NOMO-1 (cell line): Measurements from ENCODE around the gene PPIP5K2.

Experiments used
- DNase-seq, 2 experiments: peaks; one replicate each; lab custom pipeline; 2025; ENCODE audit not compliant: unreplicated experiment in 2 of 2; lab: John Stamatoyannopoulos, UW

The PPIP5K2 gene

DNA sequence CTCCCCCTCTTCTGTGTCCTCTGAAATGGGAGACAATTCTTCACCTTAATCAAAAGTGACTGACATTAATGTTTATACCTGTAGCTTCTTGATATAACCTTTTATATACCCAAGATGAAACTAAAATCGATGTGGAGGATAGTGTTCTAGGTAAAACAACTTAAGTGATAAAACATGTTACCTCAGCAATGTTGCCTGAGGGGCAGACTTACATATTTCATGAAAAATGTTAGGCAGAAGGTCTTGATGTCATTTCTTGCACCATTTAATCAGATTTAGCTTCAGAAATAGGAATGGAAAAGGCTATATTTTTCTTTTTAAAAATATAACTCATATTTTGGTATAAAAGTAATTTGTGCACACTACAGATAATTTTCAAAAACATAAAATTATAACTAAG lies 115.8 kb downstream of the PPIP5K2 start:
- no peak for DNase-seq

DNA sequence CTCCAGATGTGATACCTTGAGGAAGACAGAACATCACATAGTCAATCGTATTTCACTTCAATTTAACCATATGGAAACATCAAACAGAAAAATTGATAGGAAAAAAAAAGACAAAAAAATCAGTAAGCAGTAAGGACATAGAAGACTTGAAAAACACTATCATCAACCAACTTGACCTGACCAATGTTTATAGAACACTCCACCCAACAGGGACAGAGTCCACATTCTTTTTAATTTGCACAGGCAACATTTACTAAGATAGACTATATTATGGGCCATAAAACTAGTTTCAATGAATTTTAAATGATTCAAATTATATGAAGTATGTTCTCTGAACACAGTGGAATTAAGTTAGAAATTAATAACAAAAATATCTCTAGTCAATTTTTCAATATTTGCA lies 117.7 kb downstream of the PPIP5K2 start:
- DNase-seq, result no peak

DNA sequence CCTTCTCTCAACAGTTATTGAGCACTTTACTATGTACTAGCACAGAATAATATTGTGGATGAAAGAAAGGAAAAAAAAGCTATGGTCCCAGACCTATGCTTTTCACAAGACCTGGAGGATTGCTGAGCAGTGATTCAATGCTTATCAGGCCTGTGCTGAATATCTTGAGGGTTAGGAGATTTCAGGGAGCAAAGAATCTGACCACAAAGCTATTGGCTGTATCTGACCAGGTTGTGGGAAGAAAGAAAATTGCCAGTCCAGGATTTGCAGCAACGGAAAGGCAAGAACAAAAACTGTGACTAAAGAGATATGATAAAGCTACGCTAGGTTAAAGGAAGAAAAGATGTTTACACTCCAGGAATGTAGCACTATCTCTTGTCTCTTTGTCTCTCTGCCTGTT lies 123.6 kb downstream of the PPIP5K2 start:
- no peak for DNase-seq

DNA sequence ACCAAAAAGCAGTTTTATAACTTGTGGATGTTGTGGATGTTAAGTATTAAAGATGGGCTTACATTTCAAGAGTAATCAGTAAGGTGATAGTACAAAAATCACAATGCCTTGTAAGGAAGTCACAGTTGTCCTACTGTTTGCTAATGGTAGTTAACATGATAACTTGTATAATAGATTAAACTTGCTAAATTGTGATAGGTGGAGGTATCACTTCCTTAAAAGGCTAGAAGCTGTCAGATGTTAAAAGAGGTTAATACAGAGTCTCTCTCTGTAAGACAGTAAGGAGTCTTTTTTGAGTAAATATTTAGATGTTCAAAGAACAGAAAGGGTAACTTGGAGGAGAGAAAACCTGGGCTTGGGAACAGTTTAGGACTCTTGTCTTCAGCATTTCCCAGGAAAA lies 124.3 kb downstream of the PPIP5K2 start:
- DNase-seq, result no peak

DNA sequence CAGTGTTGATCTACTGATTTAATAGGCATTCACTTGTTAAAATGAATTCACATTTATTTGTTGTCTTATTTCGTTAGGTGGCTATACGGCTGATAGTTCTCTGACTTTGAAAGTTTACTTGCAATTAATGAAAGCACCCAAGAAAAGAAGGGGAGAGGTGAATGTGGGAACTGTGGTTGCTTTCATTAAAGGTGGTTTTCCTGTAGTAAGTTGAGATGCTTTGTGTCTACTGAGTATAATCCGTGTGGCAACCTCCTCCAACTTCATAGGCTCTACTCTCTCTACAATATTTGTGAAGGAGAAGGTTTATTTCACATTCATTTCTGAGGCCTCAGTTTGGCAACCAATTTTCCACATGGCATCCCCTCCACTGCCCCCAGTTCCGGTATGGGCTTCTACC lies 125.7 kb downstream of the PPIP5K2 start:
- no peak for DNase-seq

DNA sequence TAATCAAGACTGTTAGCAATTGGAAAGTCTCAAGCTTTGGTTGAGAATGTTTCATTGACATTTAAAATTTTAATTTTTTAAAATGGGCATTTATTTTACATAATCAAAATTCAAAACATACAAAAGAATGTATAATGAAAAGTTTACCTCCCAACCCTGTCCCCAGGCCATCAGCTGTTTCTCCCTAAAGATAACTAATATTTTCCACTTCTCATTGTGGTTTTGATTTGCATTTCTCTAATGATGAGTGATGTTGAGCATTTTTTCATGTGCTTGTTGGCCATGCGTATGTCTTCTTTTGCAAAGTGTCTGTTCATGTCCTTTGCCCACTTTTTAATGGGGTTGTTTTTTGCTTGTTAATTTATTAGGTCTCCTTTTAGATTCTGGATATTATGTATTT lies 127.0 kb downstream of the PPIP5K2 start:
- DNase-seq, result no peak

DNA sequence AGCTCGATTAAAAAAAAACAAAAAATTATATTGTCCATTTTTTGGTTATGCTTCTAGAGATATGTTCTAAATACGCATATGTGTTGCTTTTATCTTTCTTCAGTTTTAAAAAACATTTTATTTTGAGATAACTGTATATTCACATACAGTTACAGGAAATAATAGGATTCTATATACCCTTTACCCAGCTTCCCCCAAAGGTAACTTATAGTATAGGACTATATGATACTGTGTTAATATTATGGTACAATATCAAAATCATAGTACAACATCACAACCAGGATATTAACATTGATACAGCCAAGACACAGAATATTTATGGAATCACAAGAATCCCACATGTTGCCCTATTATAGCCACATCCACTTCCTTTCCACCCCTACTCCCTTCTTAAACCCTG lies 129.0 kb downstream of the PPIP5K2 start:
- no peak for DNase-seq

DNA sequence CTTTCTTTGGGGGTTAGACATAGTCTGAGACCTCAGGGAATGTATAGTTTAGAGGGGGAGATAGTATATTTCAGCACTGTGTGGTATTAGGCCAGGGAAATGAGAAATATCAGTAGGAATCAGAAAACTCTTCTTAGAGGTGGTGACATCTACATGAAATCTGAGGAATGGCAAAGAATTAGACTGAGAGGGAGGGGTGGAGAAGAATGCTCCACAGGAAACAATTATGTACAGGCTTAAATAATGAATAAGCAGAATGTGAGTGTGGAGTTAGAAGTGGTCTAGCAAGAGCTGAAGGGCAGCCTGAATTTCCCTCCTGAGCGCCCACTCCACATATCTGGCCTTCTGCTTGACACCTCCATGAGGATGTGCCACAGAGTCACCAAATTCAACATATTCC lies 134.8 kb downstream of the PPIP5K2 start:
- DNase-seq, result no peak

DNA sequence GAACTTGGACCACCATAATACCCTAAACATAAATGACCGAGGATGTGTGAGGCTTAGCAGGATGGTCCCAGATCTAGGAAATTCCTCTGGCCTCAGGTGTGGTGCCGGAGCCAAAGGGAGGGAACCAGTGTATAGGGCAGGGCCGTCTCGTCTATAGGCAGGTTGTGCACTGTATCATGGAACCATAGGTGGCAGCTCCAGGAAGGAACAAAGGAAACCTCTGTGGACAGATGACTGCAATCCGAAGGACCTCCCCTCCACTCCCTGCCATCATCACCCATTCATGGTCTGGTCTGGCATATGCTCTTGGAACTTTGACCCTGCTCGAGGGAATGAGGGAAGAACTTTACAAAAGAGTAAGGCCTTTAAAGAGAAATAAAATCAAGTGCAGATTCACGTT lies 135.6 kb downstream of the PPIP5K2 start:
- no peak for DNase-seq

DNA sequence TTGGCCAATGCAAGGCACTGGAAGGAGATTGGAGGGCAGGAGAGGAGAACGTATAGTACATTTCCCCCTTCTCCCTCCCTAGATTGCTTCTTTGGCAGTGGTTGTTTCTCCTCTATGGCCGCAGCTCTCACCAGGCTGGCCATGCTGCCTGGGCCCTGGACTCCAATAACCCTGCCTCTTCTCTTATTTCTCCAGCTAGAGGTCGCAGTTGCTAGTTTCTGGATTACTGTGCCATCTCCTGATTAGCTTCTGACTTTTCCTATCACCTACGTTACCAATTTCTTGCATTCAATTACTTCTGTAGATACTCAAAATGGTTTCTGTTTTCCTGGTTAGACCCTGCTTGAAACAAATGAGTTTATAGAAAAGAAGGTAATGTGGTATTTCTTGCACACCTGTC lies 136.1 kb downstream of the PPIP5K2 start:
- DNase-seq, result no peak

DNA sequence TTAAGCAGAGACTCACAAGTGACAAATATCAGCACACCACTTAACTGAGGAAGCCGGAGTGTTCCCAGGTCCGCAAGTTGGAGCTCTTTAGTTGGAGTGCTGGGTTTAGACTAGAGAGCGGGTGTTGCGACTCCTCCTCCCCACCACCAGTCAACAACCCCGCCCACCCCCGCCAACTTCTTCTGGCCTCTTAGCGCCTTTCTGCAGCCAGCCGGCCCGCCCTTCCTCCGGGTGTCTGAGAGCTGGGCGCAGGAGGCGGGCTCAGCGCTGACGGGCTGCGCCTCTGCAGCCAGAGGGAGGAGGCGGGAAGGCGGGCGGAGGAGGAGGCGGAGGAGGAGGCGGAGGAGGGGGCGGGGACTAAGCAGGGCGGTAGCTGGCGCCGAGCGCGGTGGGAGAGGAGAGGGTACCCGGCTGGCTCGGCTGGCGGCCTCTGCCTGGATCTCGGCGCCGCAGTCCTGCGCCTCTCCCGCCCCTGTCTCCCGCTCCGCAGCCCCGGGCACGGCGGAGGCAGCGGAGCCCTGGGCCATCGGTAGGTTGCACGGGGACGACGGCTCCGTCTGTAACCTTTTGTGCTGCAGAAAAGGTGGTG lies 138.4 kb downstream of the PPIP5K2 start, which contains the start of gene MACIR:
MACIR (plus strand) TSS at position 396 of the 589 bp plus-strand sequence. CDS start 17,157 bp downstream, outside the sequence.
- peak; percentile 94 to 98 for DNase-seq

DNA sequence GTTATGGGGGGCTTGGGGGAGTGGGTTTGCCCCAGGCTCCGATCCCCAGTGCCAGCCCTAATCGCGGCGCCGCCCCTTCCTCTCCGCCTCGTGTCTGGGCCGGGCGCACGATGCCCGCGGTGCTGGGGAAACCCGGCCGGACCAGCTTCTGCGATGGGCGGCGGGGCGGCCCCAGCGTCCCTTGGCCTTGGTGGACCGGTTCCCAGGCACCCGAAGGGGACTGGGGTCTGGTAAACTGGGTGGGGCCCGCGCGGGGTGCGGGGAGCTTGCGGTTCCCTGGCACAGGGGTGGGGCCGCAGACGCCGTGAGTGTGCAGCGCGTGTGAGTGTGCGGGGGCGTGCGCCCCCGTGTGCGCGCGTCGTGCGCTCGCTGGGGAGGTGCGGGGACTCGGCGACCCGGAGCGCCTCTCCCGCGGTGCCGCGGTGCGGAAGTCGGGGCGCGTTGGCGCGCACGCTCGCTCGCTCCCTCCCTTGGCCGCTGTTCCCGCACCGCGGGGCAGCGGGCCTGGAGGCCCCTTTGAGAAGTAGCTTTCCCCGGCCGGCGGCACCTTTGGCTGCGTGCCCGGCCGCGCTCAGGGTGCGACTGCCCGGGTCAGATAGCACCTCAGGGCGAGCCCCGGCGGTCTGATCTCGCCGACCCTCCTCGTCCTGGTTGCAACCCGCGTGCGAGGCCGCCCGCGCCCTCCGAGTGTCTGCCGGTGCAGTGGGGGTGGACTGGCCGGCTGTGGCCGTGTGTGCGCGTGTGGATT lies 139.0 kb downstream of the PPIP5K2 start:
- peak; percentile 46 to 51 for DNase-seq

DNA sequence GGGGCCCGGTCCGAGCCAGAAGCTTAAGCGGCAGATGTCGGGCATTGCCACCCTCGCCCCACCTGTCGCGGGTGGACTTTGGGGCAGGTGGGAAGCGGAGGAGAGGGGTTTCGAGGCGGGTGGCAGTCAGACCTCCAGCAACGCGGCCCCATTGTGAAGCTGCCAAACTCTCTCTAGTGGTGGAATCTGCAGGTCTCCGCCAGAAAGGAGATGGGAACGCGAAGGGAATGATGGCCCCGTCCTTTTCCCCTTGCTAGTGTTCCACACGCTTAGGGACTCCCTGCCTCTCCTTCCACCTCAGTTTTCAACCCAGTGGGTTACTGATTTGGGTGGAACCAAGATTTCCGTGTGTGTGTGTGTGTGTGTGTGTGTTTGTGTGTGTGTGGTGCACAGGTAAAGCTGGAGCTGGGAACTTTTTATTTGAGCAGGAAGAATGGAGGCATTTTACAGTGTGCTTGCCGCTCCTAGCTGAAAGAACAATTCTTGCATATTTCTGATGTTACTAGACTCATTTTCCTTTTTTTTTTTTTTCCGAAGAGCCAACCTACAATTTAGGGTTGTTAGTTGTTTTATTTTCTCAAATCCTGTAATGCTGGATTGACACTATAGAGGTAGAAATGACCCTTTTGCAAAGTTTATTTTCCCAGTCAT lies 139.7 kb downstream of the PPIP5K2 start:
- DNase-seq, result peak in 1 of 2 experiments; percentile 46

DNA sequence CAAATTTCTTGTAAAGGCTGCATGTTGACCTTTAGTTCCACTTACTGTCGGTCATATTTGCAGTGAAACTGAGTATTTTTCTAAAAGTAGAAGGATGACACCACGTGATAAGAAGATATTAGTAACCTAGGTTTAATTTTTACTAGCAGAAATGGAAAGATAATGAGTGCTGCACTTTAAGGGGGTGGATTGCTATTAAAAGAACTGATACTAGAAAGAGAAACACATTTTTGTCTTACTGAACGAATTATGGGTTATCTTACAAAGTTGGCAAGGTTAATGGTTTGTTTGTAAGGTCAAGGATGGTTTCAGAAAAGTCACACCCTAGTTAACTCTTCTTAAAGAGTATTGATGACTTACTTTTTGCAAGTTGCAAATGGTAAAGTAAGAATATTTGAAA lies 140.8 kb downstream of the PPIP5K2 start:
- DNase-seq, result no peak
